HepG2 (cell line): ENCODE measurements around the gene CEP76. TPM values are rescaled to one million over a fixed set of nuclear protein-coding genes. Genes with fewer than 3 reads are reported as not detected.

Experiments
- ATAC-seq: fragments of 200-7000 bp; cut with Tn5 transposase; 3 replicates; pipeline ENCODE4 v1.9.1; 2020; ENCODE audit warnings: mild to moderate bottlenecking, moderate library complexity
- BruUV-seq: library from RNA; stranded (reverse); fragments of 400-500 nt; replicated peaks from 2 replicates; lab custom pipeline; 2021; lab: Mats Ljungman, UMichigan
- CTCF ChIA-PET: fragments of 300-600 bp; formaldehyde crosslinking; extraction: SDS; loops from one replicate; lab custom pipeline; 2021; ENCODE audit warnings: low total read pairs, inconsistent platforms, low intra/inter-chr PET ratio; lab: Yijun Ruan, JAX
- POLR2A ChIA-PET: fragments of 350-600 bp; sonication (Branson Sonifier 250); formaldehyde crosslinking; loops from one replicate; lab custom pipeline; 2020; ENCODE audit warnings: antibody characterized with exemption, inconsistent platforms; lab: Yijun Ruan, JAX
- DNase-seq: peaks from one replicate; pipeline ENCODE4 v3.0.0-alpha.2; 2015; ENCODE audit warnings: low spot score
- FAIRE-seq: peaks from 3 replicates; lab custom pipeline; 2011; peaks lifted over from hg19 to GRCh38; lab: Jason Lieb, UNC
- H2AFZ ChIP-seq: one replicate; pipeline ENCODE4 v1.6.1; 2011; ENCODE audit warnings: low read length, inconsistent platforms
- H3K27ac ChIP-seq: fragments of 300-600 bp; 3 replicates; pipeline ENCODE4 v1.8.0; 2011; ENCODE audit warnings: mixed run types, mild to moderate bottlenecking, mixed read lengths, low read length, inconsistent platforms; ENCODE audit not compliant: insufficient read depth; ENCODE audit errors: extremely low read length
- H3K27me3 ChIP-seq, 2 experiments: fragments of 200-600 bp in 1 of 2; 2 replicates in 1 of 2; 3 replicates in 1 of 2; pipeline versions ENCODE4 v1.6.0 to v1.8.0; 2011; ENCODE audit warnings: low read length in 2 of 2, mild to moderate bottlenecking in 2 of 2, moderate library complexity in 2 of 2, inconsistent platforms in 1 of 2; ENCODE audit not compliant: insufficient read depth in 2 of 2, control insufficient read depth in 1 of 2
- H3K36me3 ChIP-seq, 2 experiments: fragments of 200-600 bp in 1 of 2; replicated peaks in 1 of 2; 2 replicates in 1 of 2; 3 replicates in 1 of 2; pipeline versions ENCODE4 v1.5.1 to v1.8.0; 2011; ENCODE audit warnings: low read length in 2 of 2, inconsistent platforms in 1 of 2; ENCODE audit not compliant: insufficient read depth in 2 of 2, control insufficient read depth in 1 of 2
- H3K4me1 ChIP-seq: 2 replicates; pipeline ENCODE4 v1.5.1; 2012; ENCODE audit warnings: low read length, inconsistent platforms; ENCODE audit not compliant: insufficient read depth
- H3K4me2 ChIP-seq: 2 replicates; pipeline ENCODE4 v1.6.0; 2011; ENCODE audit warnings: low read depth, low read length, inconsistent platforms
- H3K4me3 ChIP-seq, 3 experiments: fragments of 200-600 bp in 1 of 3; sonication (generic), shearing (Covaris generic) in 1 of 3; replicated peaks in 1 of 3; 2 replicates each; pipeline ENCODE4 v1.5.1; 2011 to 2016; ENCODE audit warnings: low read length in 3 of 3, inconsistent platforms in 2 of 3, low read depth in 2 of 3, mild to moderate bottlenecking in 2 of 3, control low read depth in 1 of 3, mixed read lengths in 1 of 3; ENCODE audit not compliant: insufficient read depth in 1 of 3
- H3K79me2 ChIP-seq: one replicate; pipeline ENCODE4 v1.6.1; 2011; ENCODE audit warnings: low read length, inconsistent platforms; ENCODE audit not compliant: insufficient read depth
- H3K9ac ChIP-seq: 2 replicates; pipeline ENCODE4 v1.6.0; 2011; ENCODE audit warnings: mild to moderate bottlenecking, low read depth, low read length, inconsistent platforms; ENCODE audit not compliant: insufficient read depth
- H3K9me3 ChIP-seq: 2 replicates; pipeline ENCODE4 v1.5.1; 2012; ENCODE audit warnings: mild to moderate bottlenecking, low read length
- H4K20me1 ChIP-seq: 2 replicates; pipeline ENCODE4 v1.6.0; 2011; ENCODE audit warnings: inconsistent platforms, mild to moderate bottlenecking, low read length, moderate library complexity; ENCODE audit not compliant: insufficient read depth
- GPN1 ChIP-seq: sonication (generic); formaldehyde crosslinking; IDR thresholded peaks from 2 replicates; pipeline ENCODE4 v1.5.1; 2020; ENCODE audit warnings: missing genetic modification reagents, borderline replicate concordance
- IKZF5 ChIP-seq: IDR thresholded peaks from 2 replicates; pipeline ENCODE4 v1.6.1; 2018; ENCODE audit warnings: missing genetic modification reagents, mild to moderate bottlenecking, missing compliant biosample characterization
- NR2F1 ChIP-seq, 2 experiments: fragments of 450-650 bp in 1 of 2; formaldehyde crosslinking in 1 of 2; IDR thresholded peaks; 2 replicates each; pipeline versions ENCODE4 v1.5.0 to v1.6.1; 2016 to 2020; ENCODE audit warnings: mild to moderate bottlenecking in 1 of 2, missing compliant biosample characterization in 1 of 2, missing genetic modification reagents in 1 of 2, moderate library complexity in 1 of 2
- PRDM15 ChIP-seq: sonication (generic); formaldehyde crosslinking; IDR thresholded peaks from 2 replicates; pipeline ENCODE4 v1.4.0; 2020; ENCODE audit warnings: missing genetic modification reagents
- RAD21 ChIP-seq: fragments of 450-650 bp; formaldehyde crosslinking; IDR thresholded peaks from 2 replicates; pipeline ENCODE4 v1.5.0; 2020; ENCODE audit warnings: mild to moderate bottlenecking
- ZNF329 ChIP-seq: sonication (generic); formaldehyde crosslinking; IDR thresholded peaks from 2 replicates; pipeline ENCODE4 v1.9.0; 2021; ENCODE audit warnings: low read depth, mild to moderate bottlenecking, missing genetic modification reagents
- ZNF704 ChIP-seq: sonication (generic); formaldehyde crosslinking; IDR thresholded peaks from 2 replicates; pipeline ENCODE4 v1.8.1; 2023; ENCODE audit warnings: mild to moderate bottlenecking, inconsistent platforms, moderate library complexity, missing genetic modification reagents, borderline replicate concordance
- WGBS: methylation state at CpG from one replicate; pipeline ENCODE4 v1.1.6; 2017; ENCODE audit warnings: low lambda C conversion rate; 5-methylcytosine and 5-hydroxymethylcytosine counted together
- in situ Hi-C: cut with HindIII; loops from 2 replicates; pipeline ENCODE4 v1.10.0; 2017; ENCODE audit warnings: low pct_unique_long_range_greater_than_20kb; ENCODE audit not compliant: extremely low pct_ligation_motif_present
- intact Hi-C: fragments of 100-400 bp; cut with micrococcal nuclease; formaldehyde crosslinking; loops from one replicate; pipeline ENCODE4 v1.10.0; 2022; ENCODE audit not compliant: unreplicated experiment
- polyA plus RNA-seq, 8 experiments: library from polyadenylated mRNA; depleted of rRNA in 3 of 8; stranded (reverse) in 7 of 8; unstranded in 1 of 8; fragments of >200 nt; fragmentation: Illumina TruSeq in 4 of 8; extraction: Trizol in 4 of 8; gene quantifications; 2 replicates each; pipeline versions ENCODE4 v1.2.1 to v1.2.3, GENCODE V29; 2011 to 2016; ENCODE audit warnings: low read depth in 4 of 8, missing spikeins in 1 of 8, mixed read lengths in 1 of 8; ENCODE audit not compliant: insufficient read depth in 1 of 8
- total RNA-seq, 5 experiments: library from RNA; depleted of rRNA; stranded (reverse); fragments of >200 nt; fragmentation: Illumina TruSeq; extraction: Trizol; gene quantifications; 2 replicates each; pipeline ENCODE4 v1.2.3, GENCODE V29; 2016; ENCODE audit warnings: low read depth in 1 of 5
- TF ChIP-seq, protein P1 (sequence below): IDR thresholded peaks from 2 replicates; pipeline ENCODE4 v1.6.1; 2016; ENCODE audit warnings: mild to moderate bottlenecking

CEP76 gene
- total and polyA plus RNA-seq, 2 of the 13 experiments (the other 11 are each of a cell fraction or from before 2014, with no cell fraction given): 13.9 to 15.1 TPM

GRCh38 chr18:12726774-12727550 is 24.4 kb upstream of the CEP76 start:
- peaks cover 5 to 12% of the 10 kb centered on the region in 2 experiments; a peak in 4 of 5 replicates for H3K36me3 ChIP-seq
- H3K4me2 ChIP-seq: no peak overlapping the region
- WGBS: 68% methylated on average over 14 of the region's 14 CpGs
- in situ Hi-C loops: loop anchor here (5.0 kb wide), 2 partner anchors 40 to 205 kb away; no protein-coding TSS in a partner anchor
- H3K27ac ChIP-seq: no peak overlapping the region
- H3K27me3 ChIP-seq: no peaks in the 10 kb centered on the region; a peak in 1 of 5 replicates
- DNase-seq (peak; percentile 65), ATAC-seq (peak; percentile 36), FAIRE-seq (peak; percentile 56)
- H3K79me2 ChIP-seq: peaks cover 2% of the 10 kb centered on the region
- no peaks in the 10 kb centered on the region for H4K20me1 ChIP-seq
- intact Hi-C loops: loop anchor here (2.0 kb wide), 3 partner anchors 14 to 166 kb away; no protein-coding TSS in a partner anchor
- H3K9ac ChIP-seq: no peak overlapping the region
- ChIA-PET CTCF (interaction anchor here (1.4 to 2.3 kb wide), 5 partner anchors 40 to 207 kb away, joined by 3 to 25 read pairs (median 18); no protein-coding TSS in a partner anchor), POLR2A (interaction anchor here (1.8 kb wide), 1 partner anchor 40 kb away, joined by 6 read pairs; no protein-coding TSS in a partner anchor)
- peaks cover 32% of the 10 kb centered on the region for H3K4me1 ChIP-seq
- no peaks in the 10 kb centered on the region for H3K9me3 ChIP-seq
- H3K4me3 ChIP-seq: no peak overlapping the region
- H2AFZ ChIP-seq: no peak overlapping the region
- BruUV-seq: no TSS peak
- peak; percentile 88 for TF ChIP-seq RAD21 (CRISPR knock-in tag)
- TF ChIP-seq NR2F1 (CRISPR knock-in tag; IDR thresholded peaks at IDR 0.05): peak in 1 of 2 experiments; percentile 42; a peak in 1 of 4 replicates
- no peak for TF ChIP-seq ZNF329
- TF ChIP-seq, protein P1, sequence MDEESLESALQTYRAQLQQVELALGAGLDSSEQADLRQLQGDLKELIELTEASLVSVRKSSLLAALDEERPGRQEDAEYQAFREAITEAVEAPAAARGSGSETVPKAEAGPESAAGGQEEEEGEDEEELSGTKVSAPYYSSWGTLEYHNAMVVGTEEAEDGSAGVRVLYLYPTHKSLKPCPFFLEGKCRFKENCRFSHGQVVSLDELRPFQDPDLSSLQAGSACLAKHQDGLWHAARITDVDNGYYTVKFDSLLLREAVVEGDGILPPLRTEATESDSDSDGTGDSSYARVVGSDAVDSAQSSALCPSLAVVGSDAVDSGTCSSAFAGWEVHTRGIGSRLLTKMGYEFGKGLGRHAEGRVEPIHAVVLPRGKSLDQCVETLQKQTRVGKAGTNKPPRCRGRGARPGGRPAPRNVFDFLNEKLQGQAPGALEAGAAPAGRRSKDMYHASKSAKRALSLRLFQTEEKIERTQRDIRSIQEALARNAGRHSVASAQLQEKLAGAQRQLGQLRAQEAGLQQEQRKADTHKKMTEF (CRISPR knock-in tag): 0 out of 2 replicates have a peak, but pooled peaks have one; percentile 22
- no peak for TF ChIP-seq ZNF704 (CRISPR knock-in tag)
- peak; percentile 52; the same call in 1 of the 2 replicates for TF ChIP-seq IKZF5 (CRISPR knock-in tag)
- no peak for TF ChIP-seq GPN1
- TF ChIP-seq PRDM15 (CRISPR knock-in tag): no peak
